Peyer's patch (tissue), 4 donors: Measurements from ENCODE around the gene FCER1A.

Source experiments
- POLR2A ChIP-seq, 2 donors: fragments of 450-650 bp; IDR thresholded peaks; one replicate each; pipeline ENCODE4 v1.5.1; 2017; ENCODE audit warnings: antibody characterized with exemption in 2 of 2, mild to moderate bottlenecking in 2 of 2, moderate library complexity in 2 of 2
- TF ChIP-seq, protein P1 (sequence below), 6 experiments: fragments of 450-650 bp in 4 of 6; fragments of 200-600 bp in 2 of 6; sonication (generic) in 1 of 6; IDR thresholded peaks; one replicate each; pipeline ENCODE4 v1.5.1; 2017 to 2019; ENCODE audit warnings: antibody characterized with exemption in 6 of 6, mild to moderate bottlenecking in 3 of 6, moderate library complexity in 1 of 6

- TF ChIP-seq, protein P1, sequence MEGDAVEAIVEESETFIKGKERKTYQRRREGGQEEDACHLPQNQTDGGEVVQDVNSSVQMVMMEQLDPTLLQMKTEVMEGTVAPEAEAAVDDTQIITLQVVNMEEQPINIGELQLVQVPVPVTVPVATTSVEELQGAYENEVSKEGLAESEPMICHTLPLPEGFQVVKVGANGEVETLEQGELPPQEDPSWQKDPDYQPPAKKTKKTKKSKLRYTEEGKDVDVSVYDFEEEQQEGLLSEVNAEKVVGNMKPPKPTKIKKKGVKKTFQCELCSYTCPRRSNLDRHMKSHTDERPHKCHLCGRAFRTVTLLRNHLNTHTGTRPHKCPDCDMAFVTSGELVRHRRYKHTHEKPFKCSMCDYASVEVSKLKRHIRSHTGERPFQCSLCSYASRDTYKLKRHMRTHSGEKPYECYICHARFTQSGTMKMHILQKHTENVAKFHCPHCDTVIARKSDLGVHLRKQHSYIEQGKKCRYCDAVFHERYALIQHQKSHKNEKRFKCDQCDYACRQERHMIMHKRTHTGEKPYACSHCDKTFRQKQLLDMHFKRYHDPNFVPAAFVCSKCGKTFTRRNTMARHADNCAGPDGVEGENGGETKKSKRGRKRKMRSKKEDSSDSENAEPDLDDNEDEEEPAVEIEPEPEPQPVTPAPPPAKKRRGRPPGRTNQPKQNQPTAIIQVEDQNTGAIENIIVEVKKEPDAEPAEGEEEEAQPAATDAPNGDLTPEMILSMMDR (IDR thresholded peaks at IDR 0.05) = no peak
- TF ChIP-seq POLR2A (IDR thresholded peaks at IDR 0.05) = no peak
Measured at GRCh38 chr1:159307346-159308020, 5.3 kb downstream of the FCER1A start.
